Measurements from ENCODE around the gene DHRSX. TPM values are rescaled to one million over a fixed set of nuclear protein-coding genes. Genes with fewer than 3 reads are reported as not detected.
"Not testable (repeated sequence)": the region's sequence is repeated elsewhere in the genome, so short reads cannot be mapped to it uniquely, and the experiment has no call there.

DHRSX gene
- polyA plus RNA-seq, 1 donor from 2014 or later: 27.5 TPM

- H3K4me3 Mint-ChIP-seq: no peak overlapping the region
- peaks cover 0 to 3% (median 0%) of the 10 kb centered on the region in 3 donors for H3K9me3 Mint-ChIP-seq
- peaks cover 5 to 6% (median 5%) of the 10 kb centered on the region in 3 donors for H3K4me1 Mint-ChIP-seq
- H3K27me3 Mint-ChIP-seq: no peaks in the 10 kb centered on the region
- H3K36me3 Mint-ChIP-seq: peaks cover 2% of the 10 kb centered on the region
- no peak overlapping the region for H3K27ac Mint-ChIP-seq
Observed at GRCh38 chrX:2330487-2330886, 170.3 kb downstream of the DHRSX start.

- H3K4me1 Mint-ChIP-seq: peaks cover 11 to 14% (median 11%) of the 10 kb centered on the region in 3 donors
Observed at GRCh38 chrX:2327423-2327822, 173.4 kb downstream of the DHRSX start.

GRCh38 chrX:2325076-2325784 lies 175.5 kb downstream of the DHRSX start:
- Mint-ChIP-seq H3K4me1 (peaks cover 8 to 18% (median 10%) of the 10 kb centered on the region in 3 donors), H3K27me3 (no peaks in the 10 kb centered on the region), H3K27ac (peak overlapping the region; percentile 89 to 96 (median 95)), H3K9me3 (peaks cover 0 to 4% (median 3%) of the 10 kb centered on the region in 3 donors), H3K36me3 (peaks cover 4% of the 10 kb centered on the region), H3K4me3 (peak overlapping the region; percentile 92 to 100 (median 95))

More at GRCh38 chrX:2327423-2327822, 173.4 kb downstream of the DHRSX start:
- no peaks in the 10 kb centered on the region for H3K27me3 Mint-ChIP-seq
- peaks cover 2% of the 10 kb centered on the region for H3K36me3 Mint-ChIP-seq
- no peak overlapping the region for H3K4me3 Mint-ChIP-seq
- H3K9me3 Mint-ChIP-seq: peaks cover 0 to 4% (median 3%) of the 10 kb centered on the region in 3 donors
- H3K27ac Mint-ChIP-seq: no peak overlapping the region

GRCh38 chrX:2324151-2324550 lies 176.6 kb downstream of the DHRSX start:
- Mint-ChIP-seq H3K36me3 (peaks cover 4% of the 10 kb centered on the region), H3K27me3 (no peaks in the 10 kb centered on the region), H3K4me1 (peaks cover 8 to 18% (median 8%) of the 10 kb centered on the region in 3 donors), H3K9me3 (peaks cover 0 to 4% (median 1%) of the 10 kb centered on the region in 3 donors), H3K4me3 (peak overlapping the region; percentile 27 to 94 (median 89)), H3K27ac (peak overlapping the region in 2 of 3 donors; percentile 33 to 82)

GRCh38 chrX:2321411-2321810 lies 179.4 kb downstream of the DHRSX start:
- Mint-ChIP-seq H3K4me3 (no peak overlapping the region), H3K9me3 (peaks cover 0 to 4% (median 0%) of the 10 kb centered on the region in 3 donors), H3K36me3 (peaks cover 6% of the 10 kb centered on the region), H3K27me3 (no peaks in the 10 kb centered on the region), H3K27ac (peak overlapping the region in 1 of 3 donors; percentile 58), H3K4me1 (peaks cover 8 to 18% (median 8%) of the 10 kb centered on the region in 3 donors)

- peaks cover 8% of the 10 kb centered on the region for H3K36me3 Mint-ChIP-seq
- no peaks in the 10 kb centered on the region for H3K27me3 Mint-ChIP-seq
- peaks cover 0 to 4% (median 0%) of the 10 kb centered on the region in 3 donors for H3K9me3 Mint-ChIP-seq
- no peak overlapping the region for H3K4me3 Mint-ChIP-seq
- peaks cover 7 to 16% (median 8%) of the 10 kb centered on the region in 3 donors for H3K4me1 Mint-ChIP-seq
- H3K27ac Mint-ChIP-seq: peak overlapping the region in 1 of 3 donors; percentile 58
Observed at GRCh38 chrX:2320580-2321327, 180.0 kb downstream of the DHRSX start.

GRCh38 chrX:2320089-2320488 lies 180.7 kb downstream of the DHRSX start:
- peaks cover 8% of the 10 kb centered on the region for H3K36me3 Mint-ChIP-seq
- no peaks in the 10 kb centered on the region for H3K27me3 Mint-ChIP-seq
- H3K9me3 Mint-ChIP-seq: peaks cover 0 to 2% (median 0%) of the 10 kb centered on the region in 3 donors
- no peak overlapping the region for H3K4me3 Mint-ChIP-seq
- no peak overlapping the region for H3K27ac Mint-ChIP-seq
- peaks cover 3 to 9% (median 3%) of the 10 kb centered on the region in 3 donors for H3K4me1 Mint-ChIP-seq

GRCh38 chrX:2318371-2318770 lies 182.4 kb downstream of the DHRSX start:
- Mint-ChIP-seq H3K27ac (no peak overlapping the region), H3K36me3 (peaks cover 9% of the 10 kb centered on the region)

GRCh38 chrX:2317527-2318055 lies 183.2 kb downstream of the DHRSX start:
- Mint-ChIP-seq H3K9me3 (no peaks in the 10 kb centered on the region), H3K4me3 (no peak overlapping the region), H3K27ac (peak overlapping the region in 1 of 3 donors; percentile 39), H3K27me3 (no peaks in the 10 kb centered on the region), H3K36me3 (peaks cover 9% of the 10 kb centered on the region), H3K4me1 (peaks cover 0 to 4% (median 0%) of the 10 kb centered on the region in 3 donors)

More at GRCh38 chrX:2318371-2318770, 182.4 kb downstream of the DHRSX start:
- peaks cover 0 to 4% (median 0%) of the 10 kb centered on the region in 3 donors for H3K4me1 Mint-ChIP-seq
- H3K9me3 Mint-ChIP-seq: no peaks in the 10 kb centered on the region
- no peak overlapping the region for H3K4me3 Mint-ChIP-seq
- no peaks in the 10 kb centered on the region for H3K27me3 Mint-ChIP-seq

- Mint-ChIP-seq H3K9me3 (no peaks in the 10 kb centered on the region), H3K27ac (no peak overlapping the region), H3K4me1 (peaks cover 0 to 4% (median 0%) of the 10 kb centered on the region in 3 donors), H3K4me3 (no peak overlapping the region), H3K36me3 (peaks cover 7% of the 10 kb centered on the region), H3K27me3 (no peaks in the 10 kb centered on the region)
Observed at GRCh38 chrX:2316534-2316933, 184.2 kb downstream of the DHRSX start.

- peaks cover 12% of the 10 kb centered on the region for H3K36me3 Mint-ChIP-seq
- H3K27me3 Mint-ChIP-seq: no peaks in the 10 kb centered on the region
- no peak overlapping the region for H3K27ac Mint-ChIP-seq
- no peaks in the 10 kb centered on the region for H3K4me1 Mint-ChIP-seq
- H3K9me3 Mint-ChIP-seq: no peaks in the 10 kb centered on the region
- no peak overlapping the region for H3K4me3 Mint-ChIP-seq
Observed at GRCh38 chrX:2315434-2315833, 185.3 kb downstream of the DHRSX start.

- Mint-ChIP-seq H3K36me3 (peaks cover 12% of the 10 kb centered on the region), H3K27me3 (no peaks in the 10 kb centered on the region), H3K27ac (no peak overlapping the region), H3K4me1 (no peaks in the 10 kb centered on the region), H3K4me3 (no peak overlapping the region), H3K9me3 (no peaks in the 10 kb centered on the region)
Observed at GRCh38 chrX:2314831-2315365, 185.9 kb downstream of the DHRSX start.

- H3K9me3 Mint-ChIP-seq: no peaks in the 10 kb centered on the region
- H3K36me3 Mint-ChIP-seq: peaks cover 12% of the 10 kb centered on the region
- no peaks in the 10 kb centered on the region for H3K27me3 Mint-ChIP-seq
- H3K4me3 Mint-ChIP-seq: no peak overlapping the region
- H3K27ac Mint-ChIP-seq: no peak overlapping the region
- peaks cover 0 to 1% (median 0%) of the 10 kb centered on the region in 3 donors for H3K4me1 Mint-ChIP-seq
Observed at GRCh38 chrX:2313864-2314640, 186.7 kb downstream of the DHRSX start.

GRCh38 chrX:2312061-2312591 lies 188.7 kb downstream of the DHRSX start:
- not testable (repeated sequence) for H3K27me3 Mint-ChIP-seq, H3K9me3 Mint-ChIP-seq, H3K4me1 Mint-ChIP-seq, H3K27ac Mint-ChIP-seq, H3K4me3 Mint-ChIP-seq
- H3K36me3 Mint-ChIP-seq: peaks cover 13% of the 10 kb centered on the region

Measured in IgD-negative memory B cell (primary cell).